OCI-LY7 (cell line): Measurements from ENCODE around the gene GLS.

Experiments used
- CTCF ChIP-seq: fragments of 200-600 bp; sonication (generic); conservative IDR thresholded peaks from 2 replicates; pipeline ENCODE4 v1.5.1; 2014; ENCODE audit warnings: mild to moderate bottlenecking, antibody characterized with exemption, low read length, moderate library complexity, mixed read lengths
- EZH2phosphoT487 ChIP-seq: fragments of 200-600 bp; sonication (generic); IDR thresholded peaks from 2 replicates; pipeline ENCODE4 v1.6.1; 2018; ENCODE audit warnings: low read depth, borderline replicate concordance, mild to moderate bottlenecking, mixed run types, antibody characterized with exemption, low read length, moderate library complexity, mixed read lengths

DNA sequence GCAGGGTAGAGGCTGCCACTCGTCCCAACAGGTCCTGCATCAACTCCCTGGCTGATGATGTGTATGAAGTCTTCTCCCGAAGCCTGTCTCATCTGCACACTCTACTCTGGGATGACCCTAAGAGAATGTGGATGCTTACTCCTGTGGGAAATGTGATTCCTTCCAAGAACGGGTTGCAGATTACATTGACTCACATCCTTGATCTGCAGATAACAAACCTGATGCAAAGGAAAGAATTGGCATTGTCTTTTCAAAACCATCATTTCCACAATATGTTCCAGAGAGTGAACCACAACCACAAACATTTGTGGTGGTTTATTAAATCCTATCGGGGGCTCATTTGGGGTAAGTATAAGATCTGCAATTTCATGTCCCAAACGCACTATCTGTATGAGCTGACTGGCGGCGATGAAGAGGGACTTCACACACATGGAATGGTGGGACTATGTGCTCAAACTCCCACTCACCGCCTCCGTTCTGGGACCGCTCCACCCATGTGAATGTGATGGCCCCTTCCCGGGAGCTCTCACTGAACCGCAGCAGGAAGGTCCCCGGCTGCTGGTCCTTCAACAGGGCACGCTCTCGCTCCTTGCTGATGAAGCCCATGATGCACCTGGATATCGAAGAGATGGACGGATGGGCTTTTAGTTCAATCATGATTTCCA is 97.9 kb downstream of the GLS start:
- TF ChIP-seq CTCF (no peak), EZH2phosphoT487 (no peak)
